ENCODE results near the gene RPEL1.

Gene RPEL1

GRCh38 chr10:103231047-103231551 is 14.6 kb upstream of the RPEL1 start:
- Histone ChIP-seq H3K9ac (ENCODE audit: low read length) (no peak overlapping the region), H3K27ac (ENCODE audit: low read length) (no peak overlapping the region), H3K36me3 (replicated peaks; ENCODE audit: insufficient read depth, low read length) (no peaks in the 10 kb centered on the region), H3K9me3 (replicated peaks; ENCODE audit: insufficient read depth, low read length) (no peaks in the 10 kb centered on the region), H3K79me2 (ENCODE audit: low read length) (no peaks in the 10 kb centered on the region), H3K4me2 (ENCODE audit: low read depth, low read length) (no peak overlapping the region), H3K4me1 (ENCODE audit: low read length) (no peaks in the 10 kb centered on the region), H3K4me3 (ENCODE audit: low read length) (no peak overlapping the region), H4K20me1 (ENCODE audit: insufficient read depth, low read length) (no peaks in the 10 kb centered on the region), H3F3A (ENCODE audit: insufficient read depth, low read length) (no peaks in the 10 kb centered on the region), H2AFZ (ENCODE audit: low read length) (no peak overlapping the region), H3K9me2 (replicated peaks; ENCODE audit: insufficient read depth, low read length) (no peaks in the 10 kb centered on the region), H3K27me3 (replicated peaks; ENCODE audit: insufficient read depth, low read length) (no peaks in the 10 kb centered on the region)
- DNase-seq = no peak
- no peak for TF ChIP-seq EZH2phosphoT487 (IDR thresholded peaks at IDR 0.05; ENCODE audit: low read length)
- TF ChIP-seq EZH2 (optimal IDR thresholded peaks at IDR 0.05; ENCODE audit: low read depth, low read length) = no peak
- TF ChIP-seq CTCF (IDR thresholded peaks at IDR 0.05; ENCODE audit: low read length) = no peak

GRCh38 chr10:103232131-103232673 is 13.5 kb upstream of the RPEL1 start:
- Histone ChIP-seq H3K4me2 (ENCODE audit: low read depth, low read length) (no peak overlapping the region), H3K9me2 (replicated peaks; ENCODE audit: insufficient read depth, low read length) (no peaks in the 10 kb centered on the region), H3K4me1 (ENCODE audit: low read length) (no peaks in the 10 kb centered on the region), H3K9me3 (replicated peaks; ENCODE audit: insufficient read depth, low read length) (no peaks in the 10 kb centered on the region), H3K4me3 (ENCODE audit: low read length) (no peak overlapping the region), H3K36me3 (replicated peaks; ENCODE audit: insufficient read depth, low read length) (no peaks in the 10 kb centered on the region), H3K27ac (ENCODE audit: low read length) (no peak overlapping the region), H3K27me3 (replicated peaks; ENCODE audit: insufficient read depth, low read length) (no peaks in the 10 kb centered on the region), H2AFZ (ENCODE audit: low read length) (no peak overlapping the region), H3K9ac (ENCODE audit: low read length) (no peak overlapping the region), H3K79me2 (ENCODE audit: low read length) (no peaks in the 10 kb centered on the region), H3F3A (ENCODE audit: insufficient read depth, low read length) (no peaks in the 10 kb centered on the region), H4K20me1 (ENCODE audit: insufficient read depth, low read length) (no peaks in the 10 kb centered on the region)
- TF ChIP-seq EZH2phosphoT487 (IDR thresholded peaks at IDR 0.05; ENCODE audit: low read length) (no peak), CTCF (IDR thresholded peaks at IDR 0.05; ENCODE audit: low read length) (no peak), EZH2 (optimal IDR thresholded peaks at IDR 0.05; ENCODE audit: low read depth, low read length) (no peak)
- no peak for DNase-seq

- H3K4me2 ChIP-seq (ENCODE audit: low read depth, low read length) = no peak overlapping the region
- no peaks in the 10 kb centered on the region for H4K20me1 ChIP-seq (ENCODE audit: insufficient read depth, low read length)
- H2AFZ ChIP-seq (ENCODE audit: low read length) = no peak overlapping the region
- H3K9me3 ChIP-seq (replicated peaks; ENCODE audit: insufficient read depth, low read length) = no peaks in the 10 kb centered on the region
- no peaks in the 10 kb centered on the region for H3K4me1 ChIP-seq (ENCODE audit: low read length)
- no peaks in the 10 kb centered on the region for H3F3A ChIP-seq (ENCODE audit: insufficient read depth, low read length)
- H3K27ac ChIP-seq (ENCODE audit: low read length) = no peak overlapping the region
- H3K9ac ChIP-seq (ENCODE audit: low read length) = no peak overlapping the region
- TF ChIP-seq CTCF (IDR thresholded peaks at IDR 0.05; ENCODE audit: low read length) (no peak), EZH2phosphoT487 (IDR thresholded peaks at IDR 0.05; ENCODE audit: low read length) (no peak), EZH2 (optimal IDR thresholded peaks at IDR 0.05; ENCODE audit: low read depth, low read length) (no peak)
- no peaks in the 10 kb centered on the region for H3K36me3 ChIP-seq (replicated peaks; ENCODE audit: insufficient read depth, low read length)
- no peaks in the 10 kb centered on the region for H3K27me3 ChIP-seq (replicated peaks; ENCODE audit: insufficient read depth, low read length)
- no peak for DNase-seq
- H3K4me3 ChIP-seq (ENCODE audit: low read length) = no peak overlapping the region
- H3K9me2 ChIP-seq (replicated peaks; ENCODE audit: insufficient read depth, low read length) = no peaks in the 10 kb centered on the region
- H3K79me2 ChIP-seq (ENCODE audit: low read length) = no peaks in the 10 kb centered on the region
Measured at GRCh38 chr10:103232772-103233488, 12.8 kb upstream of the RPEL1 start.

All from MM.1S (cell line).